GM23338 (cell line): ENCODE data around the gene SLC24A4. TPM values are rescaled to one million over a fixed set of nuclear protein-coding genes. Genes with fewer than 3 reads are reported as not detected.

Experiments used
- ATAC-seq: fragments of 200-7000 bp; cut with Tn5 transposase; 3 replicates; pipeline ENCODE4 v1.9.1; 2020
- DNase-seq: peaks from one replicate; pipeline ENCODE4 v3.0.0-alpha.2; 2015; ENCODE audit warnings: low spot score
- H2AFZ ChIP-seq: fragments of 200-600 bp; sonication (generic); 2 replicates; pipeline ENCODE4 v1.8.0; 2016; ENCODE audit warnings: antibody characterized with exemption, mild to moderate bottlenecking, moderate library complexity
- H3F3A ChIP-seq: fragments of 200-600 bp; sonication (generic); replicated peaks from 2 replicates; pipeline ENCODE4 v1.8.0; 2017; ENCODE audit warnings: antibody characterized with exemption, mixed run types, low read depth
- H3K27ac ChIP-seq: fragments of 200-600 bp; sonication (generic); 2 replicates; pipeline ENCODE4 v1.6.1; 2016; ENCODE audit warnings: low read depth
- H3K27me3 ChIP-seq: fragments of 200-600 bp; sonication (generic); 2 replicates; pipeline ENCODE4 v1.8.0; 2016; ENCODE audit warnings: mild to moderate bottlenecking, mixed run types, moderate library complexity; ENCODE audit not compliant: insufficient read depth
- H3K36me3 ChIP-seq: fragments of 200-600 bp; sonication (generic); 2 replicates; pipeline ENCODE4 v1.8.0; 2016; ENCODE audit warnings: mild to moderate bottlenecking; ENCODE audit not compliant: insufficient read depth
- H3K4me1 ChIP-seq: fragments of 200-600 bp; sonication (generic); 2 replicates; pipeline ENCODE4 v1.8.0; 2016; ENCODE audit warnings: mild to moderate bottlenecking, moderate library complexity; ENCODE audit not compliant: insufficient read depth
- H3K4me2 ChIP-seq: fragments of 200-600 bp; sonication (generic); 2 replicates; pipeline ENCODE4 v1.7.1; 2017; ENCODE audit warnings: mixed run types
- H3K4me3 ChIP-seq: fragments of 200-600 bp; sonication (generic); 2 replicates; pipeline ENCODE4 v1.6.1; 2016; ENCODE audit warnings: mixed run types
- H3K79me2 ChIP-seq: fragments of 200-600 bp; sonication (generic); replicated peaks from 2 replicates; pipeline ENCODE4 v1.8.0; 2017; ENCODE audit warnings: mild to moderate bottlenecking; ENCODE audit not compliant: insufficient read depth
- H3K9me2 ChIP-seq: fragments of 200-600 bp; sonication (generic); 2 replicates; pipeline ENCODE4 v1.8.0; 2017; ENCODE audit not compliant: insufficient read depth
- H4K20me1 ChIP-seq: fragments of 200-600 bp; sonication (generic); replicated peaks from 2 replicates; pipeline ENCODE4 v1.8.0; 2017; ENCODE audit warnings: mild to moderate bottlenecking; ENCODE audit not compliant: insufficient read depth
- H3K27ac Mint-ChIP-seq: 2 replicates; pipeline ENCODE4 v1.8.0; 2020; ENCODE audit warnings: inconsistent platforms, mild to moderate bottlenecking, moderate library complexity, mixed read lengths
- H3K27me3 Mint-ChIP-seq: 3 replicates; pipeline ENCODE4 v1.8.0; 2022; ENCODE audit warnings: low read depth, mild to moderate bottlenecking, moderate library complexity, mixed read lengths, inconsistent platforms; ENCODE audit not compliant: insufficient read depth, poor library complexity
- H3K36me3 Mint-ChIP-seq: 3 replicates; pipeline ENCODE4 v1.8.0; 2021; ENCODE audit warnings: low read depth, mild to moderate bottlenecking, inconsistent platforms, moderate library complexity, mixed read lengths
- H3K4me1 Mint-ChIP-seq: 3 replicates; pipeline ENCODE4 v1.8.0; 2020; ENCODE audit warnings: mild to moderate bottlenecking, inconsistent platforms, mixed read lengths
- H3K4me3 Mint-ChIP-seq: 3 replicates; pipeline ENCODE4 v1.8.0; 2021; ENCODE audit warnings: moderate library complexity, mild to moderate bottlenecking, inconsistent platforms, mixed read lengths
- H3K9me3 Mint-ChIP-seq: 3 replicates; pipeline ENCODE4 v1.8.0; 2020; ENCODE audit warnings: moderate library complexity, mild to moderate bottlenecking, inconsistent platforms, mixed read lengths
- CREB1 ChIP-seq: fragments of 250-450 bp; sonication (Bioruptor Pico); IDR thresholded peaks from 2 replicates; pipeline ENCODE4 v1.5.0; 2020; ENCODE audit warnings: low read depth, mild to moderate bottlenecking, moderate library complexity
- EZH2 ChIP-seq: fragments of 200-600 bp; sonication (generic); IDR thresholded peaks from one replicate; pipeline ENCODE4 v1.8.0; 2017; ENCODE audit warnings: antibody characterized with exemption, mild to moderate bottlenecking, low read depth; ENCODE audit not compliant: unreplicated experiment
- EZH2phosphoT487 ChIP-seq: fragments of 200-600 bp; sonication (generic); IDR thresholded peaks from one replicate; pipeline ENCODE4 v1.8.1; 2018; ENCODE audit warnings: antibody characterized with exemption; ENCODE audit not compliant: unreplicated experiment
- JUNB ChIP-seq: IDR thresholded peaks from one replicate; pipeline ENCODE4 v1.6.1; 2016; ENCODE audit warnings: antibody characterized with exemption; ENCODE audit not compliant: unreplicated experiment
- NANOG ChIP-seq: IDR thresholded peaks from 2 replicates; pipeline ENCODE4 v1.6.1; 2016; ENCODE audit warnings: antibody characterized with exemption, borderline replicate concordance
- POLR2AphosphoS5 ChIP-seq: IDR thresholded peaks from 2 replicates; pipeline ENCODE4 v1.6.1; 2016; ENCODE audit warnings: antibody characterized with exemption, low read depth
- ZNF331 ChIP-seq: fragments of 250-450 bp; sonication (Bioruptor Pico); IDR thresholded peaks from 2 replicates; pipeline ENCODE4 v1.5.0; 2020; ENCODE audit warnings: low read depth, mild to moderate bottlenecking, moderate library complexity
- polyA plus RNA-seq: library from polyadenylated mRNA; unstranded; fragments of >200 nt; fragmentation: Nextera tagmentation; extraction: Ambion mirVana; gene quantifications from 2 replicates; pipeline ENCODE4 v1.2.1, GENCODE V29; 2016
- total RNA-seq: library from RNA; depleted of rRNA; stranded (reverse); fragments of >200 nt; shearing (Covaris generic); gene quantifications from 2 replicates; pipeline ENCODE4 v1.2.3, GENCODE V29; 2014
- TF ChIP-seq, protein P1 (sequence below): fragments of 250-450 bp; sonication (Bioruptor Pico); IDR thresholded peaks from 2 replicates; pipeline ENCODE4 v1.5.0; 2020; ENCODE audit warnings: mild to moderate bottlenecking, moderate library complexity
- TF ChIP-seq, protein P2 (sequence below): IDR thresholded peaks from 2 replicates; pipeline ENCODE4 v1.6.1; 2016; ENCODE audit warnings: antibody characterized with exemption
- TF ChIP-seq, protein P3 (sequence below), 2 experiments: fragments of 200-600 bp in 1 of 2; sonication (generic) in 1 of 2; conservative IDR thresholded peaks; 2 replicates each; pipeline versions ENCODE4 v1.5.1 to v1.6.1; 2016 to 2017; ENCODE audit warnings: antibody characterized with exemption in 2 of 2, low read depth in 2 of 2, mild to moderate bottlenecking in 2 of 2, moderate library complexity in 1 of 2

The SLC24A4 gene
- total and polyA plus RNA-seq, 2 experiments from 2014 or later, result 0.06 to 0.38 TPM

DNA sequence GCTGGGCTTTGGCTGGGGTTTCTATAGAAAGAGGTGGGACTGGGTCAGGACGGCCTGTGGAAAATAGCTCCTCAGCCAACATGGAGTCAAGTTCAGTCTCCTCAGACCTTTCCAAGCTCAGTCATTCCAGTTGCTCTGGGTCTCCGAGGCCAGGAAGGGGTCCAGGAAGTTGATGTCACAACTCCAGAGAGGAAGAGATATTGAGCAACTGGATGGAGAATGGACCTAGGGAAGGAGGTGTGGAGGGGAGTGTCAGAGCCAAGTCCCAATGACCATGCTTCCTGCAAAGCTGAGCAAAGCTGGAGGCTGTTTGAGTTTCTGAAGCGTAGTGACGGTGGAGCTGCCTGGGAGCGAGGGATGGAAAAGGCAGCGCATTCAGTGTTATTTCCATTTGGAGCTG lies 86.1 kb downstream of the SLC24A4 start:
- peaks cover 5% of the 10 kb centered on the region for H3K27me3 Mint-ChIP-seq
- ATAC-seq, result no peak

More for the DNA sequence above, 86.1 kb downstream of the SLC24A4 start:
- TF ChIP-seq JUNB, result no peak
- TF ChIP-seq ZNF331, result no peak
- TF ChIP-seq, protein P1, sequence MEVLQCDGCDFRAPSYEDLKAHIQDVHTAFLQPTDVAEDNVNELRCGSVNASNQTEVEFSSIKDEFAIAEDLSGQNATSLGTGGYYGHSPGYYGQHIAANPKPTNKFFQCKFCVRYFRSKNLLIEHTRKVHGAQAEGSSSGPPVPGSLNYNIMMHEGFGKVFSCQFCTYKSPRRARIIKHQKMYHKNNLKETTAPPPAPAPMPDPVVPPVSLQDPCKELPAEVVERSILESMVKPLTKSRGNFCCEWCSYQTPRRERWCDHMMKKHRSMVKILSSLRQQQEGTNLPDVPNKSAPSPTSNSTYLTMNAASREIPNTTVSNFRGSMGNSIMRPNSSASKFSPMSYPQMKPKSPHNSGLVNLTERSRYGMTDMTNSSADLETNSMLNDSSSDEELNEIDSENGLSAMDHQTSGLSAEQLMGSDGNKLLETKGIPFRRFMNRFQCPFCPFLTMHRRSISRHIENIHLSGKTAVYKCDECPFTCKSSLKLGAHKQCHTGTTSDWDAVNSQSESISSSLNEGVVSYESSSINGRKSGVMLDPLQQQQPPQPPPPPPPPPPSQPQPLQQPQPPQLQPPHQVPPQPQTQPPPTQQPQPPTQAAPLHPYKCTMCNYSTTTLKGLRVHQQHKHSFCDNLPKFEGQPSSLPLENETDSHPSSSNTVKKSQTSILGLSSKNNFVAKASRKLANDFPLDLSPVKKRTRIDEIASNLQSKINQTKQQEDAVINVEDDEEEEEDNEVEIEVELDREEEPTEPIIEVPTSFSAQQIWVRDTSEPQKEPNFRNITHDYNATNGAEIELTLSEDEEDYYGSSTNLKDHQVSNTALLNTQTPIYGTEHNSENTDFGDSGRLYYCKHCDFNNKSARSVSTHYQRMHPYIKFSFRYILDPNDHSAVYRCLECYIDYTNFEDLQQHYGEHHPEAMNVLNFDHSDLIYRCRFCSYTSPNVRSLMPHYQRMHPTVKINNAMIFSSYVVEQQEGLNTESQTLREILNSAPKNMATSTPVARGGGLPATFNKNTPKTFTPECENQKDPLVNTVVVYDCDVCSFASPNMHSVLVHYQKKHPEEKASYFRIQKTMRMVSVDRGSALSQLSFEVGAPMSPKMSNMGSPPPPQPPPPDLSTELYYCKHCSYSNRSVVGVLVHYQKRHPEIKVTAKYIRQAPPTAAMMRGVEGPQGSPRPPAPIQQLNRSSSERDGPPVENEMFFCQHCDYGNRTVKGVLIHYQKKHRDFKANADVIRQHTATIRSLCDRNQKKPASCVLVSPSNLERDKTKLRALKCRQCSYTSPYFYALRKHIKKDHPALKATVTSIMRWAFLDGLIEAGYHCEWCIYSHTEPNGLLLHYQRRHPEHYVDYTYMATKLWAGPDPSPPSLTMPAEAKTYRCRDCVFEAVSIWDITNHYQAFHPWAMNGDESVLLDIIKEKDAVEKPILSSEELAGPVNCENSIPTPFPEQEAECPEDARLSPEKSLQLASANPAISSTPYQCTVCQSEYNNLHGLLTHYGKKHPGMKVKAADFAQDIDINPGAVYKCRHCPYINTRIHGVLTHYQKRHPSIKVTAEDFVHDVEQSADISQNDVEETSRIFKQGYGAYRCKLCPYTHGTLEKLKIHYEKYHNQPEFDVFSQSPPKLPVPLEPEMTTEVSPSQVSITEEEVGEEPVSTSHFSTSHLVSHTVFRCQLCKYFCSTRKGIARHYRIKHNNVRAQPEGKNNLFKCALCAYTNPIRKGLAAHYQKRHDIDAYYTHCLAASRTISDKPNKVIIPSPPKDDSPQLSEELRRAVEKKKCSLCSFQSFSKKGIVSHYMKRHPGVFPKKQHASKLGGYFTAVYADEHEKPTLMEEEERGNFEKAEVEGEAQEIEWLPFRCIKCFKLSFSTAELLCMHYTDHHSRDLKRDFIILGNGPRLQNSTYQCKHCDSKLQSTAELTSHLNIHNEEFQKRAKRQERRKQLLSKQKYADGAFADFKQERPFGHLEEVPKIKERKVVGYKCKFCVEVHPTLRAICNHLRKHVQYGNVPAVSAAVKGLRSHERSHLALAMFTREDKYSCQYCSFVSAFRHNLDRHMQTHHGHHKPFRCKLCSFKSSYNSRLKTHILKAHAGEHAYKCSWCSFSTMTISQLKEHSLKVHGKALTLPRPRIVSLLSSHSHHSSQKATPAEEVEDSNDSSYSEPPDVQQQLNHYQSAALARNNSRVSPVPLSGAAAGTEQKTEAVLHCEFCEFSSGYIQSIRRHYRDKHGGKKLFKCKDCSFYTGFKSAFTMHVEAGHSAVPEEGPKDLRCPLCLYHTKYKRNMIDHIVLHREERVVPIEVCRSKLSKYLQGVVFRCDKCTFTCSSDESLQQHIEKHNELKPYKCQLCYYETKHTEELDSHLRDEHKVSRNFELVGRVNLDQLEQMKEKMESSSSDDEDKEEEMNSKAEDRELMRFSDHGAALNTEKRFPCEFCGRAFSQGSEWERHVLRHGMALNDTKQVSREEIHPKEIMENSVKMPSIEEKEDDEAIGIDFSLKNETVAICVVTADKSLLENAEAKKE, result no peak
- TF ChIP-seq, protein P2, sequence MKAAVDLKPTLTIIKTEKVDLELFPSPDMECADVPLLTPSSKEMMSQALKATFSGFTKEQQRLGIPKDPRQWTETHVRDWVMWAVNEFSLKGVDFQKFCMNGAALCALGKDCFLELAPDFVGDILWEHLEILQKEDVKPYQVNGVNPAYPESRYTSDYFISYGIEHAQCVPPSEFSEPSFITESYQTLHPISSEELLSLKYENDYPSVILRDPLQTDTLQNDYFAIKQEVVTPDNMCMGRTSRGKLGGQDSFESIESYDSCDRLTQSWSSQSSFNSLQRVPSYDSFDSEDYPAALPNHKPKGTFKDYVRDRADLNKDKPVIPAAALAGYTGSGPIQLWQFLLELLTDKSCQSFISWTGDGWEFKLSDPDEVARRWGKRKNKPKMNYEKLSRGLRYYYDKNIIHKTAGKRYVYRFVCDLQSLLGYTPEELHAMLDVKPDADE, result no peak
- TF ChIP-seq NANOG, result no peak
- TF ChIP-seq POLR2AphosphoS5, result no peak
- TF ChIP-seq CREB1 (CRISPR knock-in tag), result no peak
- TF ChIP-seq EZH2, result no peak
- TF ChIP-seq, protein P3, sequence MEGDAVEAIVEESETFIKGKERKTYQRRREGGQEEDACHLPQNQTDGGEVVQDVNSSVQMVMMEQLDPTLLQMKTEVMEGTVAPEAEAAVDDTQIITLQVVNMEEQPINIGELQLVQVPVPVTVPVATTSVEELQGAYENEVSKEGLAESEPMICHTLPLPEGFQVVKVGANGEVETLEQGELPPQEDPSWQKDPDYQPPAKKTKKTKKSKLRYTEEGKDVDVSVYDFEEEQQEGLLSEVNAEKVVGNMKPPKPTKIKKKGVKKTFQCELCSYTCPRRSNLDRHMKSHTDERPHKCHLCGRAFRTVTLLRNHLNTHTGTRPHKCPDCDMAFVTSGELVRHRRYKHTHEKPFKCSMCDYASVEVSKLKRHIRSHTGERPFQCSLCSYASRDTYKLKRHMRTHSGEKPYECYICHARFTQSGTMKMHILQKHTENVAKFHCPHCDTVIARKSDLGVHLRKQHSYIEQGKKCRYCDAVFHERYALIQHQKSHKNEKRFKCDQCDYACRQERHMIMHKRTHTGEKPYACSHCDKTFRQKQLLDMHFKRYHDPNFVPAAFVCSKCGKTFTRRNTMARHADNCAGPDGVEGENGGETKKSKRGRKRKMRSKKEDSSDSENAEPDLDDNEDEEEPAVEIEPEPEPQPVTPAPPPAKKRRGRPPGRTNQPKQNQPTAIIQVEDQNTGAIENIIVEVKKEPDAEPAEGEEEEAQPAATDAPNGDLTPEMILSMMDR (conservative IDR thresholded peaks at IDR 0.05; ENCODE audit: low read depth in 2 of 2), result no peak
- TF ChIP-seq EZH2phosphoT487, result no peak
- Histone ChIP-seq H3K36me3 (no peaks in the 10 kb centered on the region; the same call in 1 of the 2 replicates), H3K4me2 (no peak overlapping the region), H3K4me1 (peaks cover 5% of the 10 kb centered on the region; the same call in 1 of the 2 replicates), H4K20me1 (no peaks in the 10 kb centered on the region), H3K27ac (no peak overlapping the region), H3K27me3 (no peaks in the 10 kb centered on the region), H3K9me2 (0 out of 2 replicates have a peak, but pooled peaks cover 4% of the 10 kb centered on the region), H3K79me2 (no peaks in the 10 kb centered on the region), H3K4me3 (no peak overlapping the region), H3F3A (no peaks in the 10 kb centered on the region), H2AFZ (no peak overlapping the region)
- H3K9me3 Mint-ChIP-seq, result peaks cover 25% of the 10 kb centered on the region
- peaks cover 21% of the 10 kb centered on the region; the same call in 2 of the 3 replicates for H3K36me3 Mint-ChIP-seq
- peaks cover 10% of the 10 kb centered on the region for H3K4me1 Mint-ChIP-seq
- no peak overlapping the region for H3K4me3 Mint-ChIP-seq
- no peak for DNase-seq
- H3K27ac Mint-ChIP-seq, result no peak overlapping the region
